ENCODE measurements around the gene SLC9C1.

GRCh38 chr3:112339134-112339533 lies 45.1 kb upstream of the SLC9C1 start:
- TF ChIP-seq CTCF (IDR thresholded peaks at IDR 0.05 in 2 of 3, conservative IDR thresholded peaks at IDR 0.05 in 1 of 3; ENCODE audit: insufficient read depth in 2 of 3, low read depth in 1 of 3, low read length in 3 of 3), result no peak
- TF ChIP-seq EHMT2 (IDR thresholded peaks at IDR 0.05), result no peak
- no peak for TF ChIP-seq STAT5B (CRISPR knock-in tag; IDR thresholded peaks at IDR 0.05)
- TF ChIP-seq ZNF79 (CRISPR knock-in tag; IDR thresholded peaks at IDR 0.05; ENCODE audit: low read depth), result no peak
- TF ChIP-seq BRD9 (IDR thresholded peaks at IDR 0.05; ENCODE audit: low read depth, partially characterized antibody), result no peak
- no peak for TF ChIP-seq CHD1 (IDR thresholded peaks at IDR 0.05; ENCODE audit: low read length)
- no peak for TF ChIP-seq ZNF184 (CRISPR knock-in tag; IDR thresholded peaks at IDR 0.05)
- no peak for TF ChIP-seq CEBPG (CRISPR knock-in tag; IDR thresholded peaks at IDR 0.05)
- no peak for TF ChIP-seq CEBPG (tag; conservative IDR thresholded peaks at IDR 0.05 in 1 of 2, IDR thresholded peaks at IDR 0.05 in 1 of 2)
- no peak for TF ChIP-seq MXI1 (IDR thresholded peaks at IDR 0.05; ENCODE audit: low read depth, low read length)
